ENCODE measurements around the gene OR10A2.

The OR10A2 gene

GRCh38 chr11:6824136-6824823, 38.6 kb upstream of the OR10A2 start:
- Histone ChIP-seq H3K79me2 (ENCODE audit: control insufficient read depth, insufficient read depth, low read length, poor library complexity) (no peaks in the 10 kb centered on the region), H3K4me2 (ENCODE audit: low read length) (no peak overlapping the region), H3K9me3 (ENCODE audit: insufficient read depth, low read depth, low read length) (no peaks in the 10 kb centered on the region), H3K36me3 (ENCODE audit: control insufficient read depth in 1 of 2, insufficient read depth in 2 of 2, low read length in 2 of 2) (no peaks in the 10 kb centered on the region), H3K23ac (ENCODE audit: low read length) (no peak overlapping the region), H2BK5ac (ENCODE audit: low read depth, low read length, poor library complexity) (no peak overlapping the region), H4K12ac (ENCODE audit: low read depth, low read length) (no peak overlapping the region), H3K4me1 (ENCODE audit: control insufficient read depth in 1 of 2, insufficient read depth in 2 of 2, low read length in 2 of 2) (no peaks in the 10 kb centered on the region), H3K9ac (ENCODE audit: low read length) (no peak overlapping the region), H2AK5ac (ENCODE audit: low read length) (no peak overlapping the region), H3K14ac (ENCODE audit: low read length) (no peak overlapping the region), H3K4me3 (ENCODE audit: low read depth, low read length) (no peak overlapping the region), H3K27me3 (ENCODE audit: insufficient read depth, low read length) (no peaks in the 10 kb centered on the region), H4K8ac (ENCODE audit: low read depth, low read length) (no peak overlapping the region), H3K18ac (ENCODE audit: low read length) (no peak overlapping the region), H2AFZ (ENCODE audit: insufficient read depth, low read length, poor library complexity) (no peak overlapping the region), H3K4ac (ENCODE audit: low read depth, low read length) (no peak overlapping the region), H2BK12ac (ENCODE audit: low read length) (no peak overlapping the region), H2BK120ac (ENCODE audit: insufficient read depth, low read length, poor library complexity) (no peak overlapping the region), H3K27ac (ENCODE audit: low read depth, low read length) (no peak overlapping the region), H3K79me1 (ENCODE audit: low read length) (no peaks in the 10 kb centered on the region), H4K91ac (ENCODE audit: low read depth, low read length) (no peak overlapping the region)
- no peak for DNase-seq
- WGBS (ENCODE audit: extremely low coverage, insufficient coverage, insufficient read length), result no CpG with 5 or more reads among the region's 5 CpGs

- Histone ChIP-seq H3K4ac (ENCODE audit: low read depth, low read length) (no peak overlapping the region), H4K8ac (ENCODE audit: low read depth, low read length) (no peak overlapping the region), H2BK5ac (ENCODE audit: low read depth, low read length, poor library complexity) (no peak overlapping the region), H2BK120ac (ENCODE audit: insufficient read depth, low read length, poor library complexity) (no peak overlapping the region), H3K4me3 (ENCODE audit: low read depth, low read length) (no peak overlapping the region), H2AFZ (ENCODE audit: insufficient read depth, low read length, poor library complexity) (no peak overlapping the region), H2AK5ac (ENCODE audit: low read length) (no peak overlapping the region), H3K9me3 (ENCODE audit: insufficient read depth, low read depth, low read length) (no peaks in the 10 kb centered on the region), H3K23ac (ENCODE audit: low read length) (no peak overlapping the region), H2BK12ac (ENCODE audit: low read length) (no peak overlapping the region), H3K79me2 (ENCODE audit: control insufficient read depth, insufficient read depth, low read length, poor library complexity) (no peaks in the 10 kb centered on the region), H3K4me1 (ENCODE audit: control insufficient read depth in 1 of 2, insufficient read depth in 2 of 2, low read length in 2 of 2) (no peaks in the 10 kb centered on the region), H3K9ac (ENCODE audit: low read length) (no peak overlapping the region), H3K27me3 (ENCODE audit: insufficient read depth, low read length) (no peaks in the 10 kb centered on the region), H3K18ac (ENCODE audit: low read length) (no peak overlapping the region), H3K27ac (ENCODE audit: low read depth, low read length) (no peak overlapping the region), H4K91ac (ENCODE audit: low read depth, low read length) (no peak overlapping the region), H4K12ac (ENCODE audit: low read depth, low read length) (no peak overlapping the region), H3K14ac (ENCODE audit: low read length) (no peak overlapping the region), H3K36me3 (ENCODE audit: control insufficient read depth in 1 of 2, insufficient read depth in 2 of 2, low read length in 2 of 2) (no peaks in the 10 kb centered on the region), H3K79me1 (ENCODE audit: low read length) (no peaks in the 10 kb centered on the region), H3K4me2 (ENCODE audit: low read length) (no peak overlapping the region)
- peak in 1 of 2 donors; percentile 9 for DNase-seq
- no CpG with 5 or more reads among the region's 7 CpGs for WGBS (ENCODE audit: extremely low coverage, insufficient coverage, insufficient read length)
These were observed 37.6 kb upstream of the OR10A2 start for GRCh38 chr11:6825231-6825744.

DNA sequence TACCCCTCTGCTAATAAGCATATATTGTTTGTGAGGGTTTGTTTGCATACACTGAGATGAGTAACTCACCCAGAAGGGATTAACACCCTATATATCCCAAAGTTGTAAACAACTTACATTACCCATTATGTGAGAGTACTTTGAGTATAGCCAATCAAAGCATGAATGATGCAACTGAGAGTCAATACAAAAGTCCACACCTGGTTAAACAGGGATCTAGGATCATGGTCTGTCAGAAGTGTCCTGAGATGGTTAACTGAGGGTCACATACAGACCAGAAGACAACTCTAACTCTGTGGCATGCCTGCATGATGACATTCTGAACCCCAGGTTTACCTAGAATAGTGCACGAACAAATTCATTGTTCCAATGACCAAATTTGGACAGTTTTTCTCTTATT, 34.8 kb upstream of the OR10A2 start:
- Histone ChIP-seq H4K8ac (ENCODE audit: low read depth, low read length) (no peak overlapping the region), H3K4ac (ENCODE audit: low read depth, low read length) (no peak overlapping the region), H2AK5ac (ENCODE audit: low read length) (no peak overlapping the region), H3K27ac (ENCODE audit: low read depth, low read length) (no peak overlapping the region), H3K79me2 (ENCODE audit: control insufficient read depth, insufficient read depth, low read length, poor library complexity) (no peaks in the 10 kb centered on the region), H3K9me3 (ENCODE audit: insufficient read depth, low read depth, low read length) (no peaks in the 10 kb centered on the region), H3K79me1 (ENCODE audit: low read length) (no peaks in the 10 kb centered on the region), H4K91ac (ENCODE audit: low read depth, low read length) (no peak overlapping the region), H3K9ac (ENCODE audit: low read length) (no peak overlapping the region), H2BK12ac (ENCODE audit: low read length) (no peak overlapping the region), H3K4me3 (ENCODE audit: low read depth, low read length) (no peak overlapping the region), H3K27me3 (ENCODE audit: insufficient read depth, low read length) (no peaks in the 10 kb centered on the region), H3K23ac (ENCODE audit: low read length) (no peak overlapping the region), H2AFZ (ENCODE audit: insufficient read depth, low read length, poor library complexity) (no peak overlapping the region), H2BK120ac (ENCODE audit: insufficient read depth, low read length, poor library complexity) (no peak overlapping the region), H2BK5ac (ENCODE audit: low read depth, low read length, poor library complexity) (no peak overlapping the region), H3K18ac (ENCODE audit: low read length) (no peak overlapping the region), H3K4me2 (ENCODE audit: low read length) (no peak overlapping the region), H3K4me1 (ENCODE audit: control insufficient read depth in 1 of 2, insufficient read depth in 2 of 2, low read length in 2 of 2) (no peaks in the 10 kb centered on the region), H3K14ac (ENCODE audit: low read length) (no peak overlapping the region), H4K12ac (ENCODE audit: low read depth, low read length) (no peak overlapping the region), H3K36me3 (ENCODE audit: control insufficient read depth in 1 of 2, insufficient read depth in 2 of 2, low read length in 2 of 2) (no peaks in the 10 kb centered on the region)
- no CpG with 5 or more reads among the region's 1 CpG for WGBS (ENCODE audit: extremely low coverage, insufficient coverage, insufficient read length)
- no peak for DNase-seq

GRCh38 chr11:6833356-6833755, 29.5 kb upstream of the OR10A2 start:
- H3K23ac ChIP-seq (ENCODE audit: low read length), result no peak overlapping the region
- no peaks in the 10 kb centered on the region for H3K79me2 ChIP-seq (ENCODE audit: control insufficient read depth, insufficient read depth, low read length, poor library complexity)
- H3K79me1 ChIP-seq (ENCODE audit: low read length), result no peaks in the 10 kb centered on the region
- no peak overlapping the region for H3K18ac ChIP-seq (ENCODE audit: low read length)
- no peaks in the 10 kb centered on the region for H3K36me3 ChIP-seq (ENCODE audit: control insufficient read depth in 1 of 2, insufficient read depth in 2 of 2, low read length in 2 of 2)
- H3K27ac ChIP-seq (ENCODE audit: low read depth, low read length), result no peak overlapping the region
- no peak overlapping the region for H3K4me3 ChIP-seq (ENCODE audit: low read depth, low read length)
- H3K4me1 ChIP-seq (ENCODE audit: control insufficient read depth in 1 of 2, insufficient read depth in 2 of 2, low read length in 2 of 2), result no peaks in the 10 kb centered on the region
- no peak overlapping the region for H4K12ac ChIP-seq (ENCODE audit: low read depth, low read length)
- WGBS (ENCODE audit: extremely low coverage, insufficient coverage, insufficient read length), result no CpG with 5 or more reads among the region's 6 CpGs
- H3K27me3 ChIP-seq (ENCODE audit: insufficient read depth, low read length), result no peaks in the 10 kb centered on the region
- H3K4me2 ChIP-seq (ENCODE audit: low read length), result no peak overlapping the region
- H2BK5ac ChIP-seq (ENCODE audit: low read depth, low read length, poor library complexity), result no peak overlapping the region
- no peak overlapping the region for H2BK120ac ChIP-seq (ENCODE audit: insufficient read depth, low read length, poor library complexity)
- no peak overlapping the region for H3K4ac ChIP-seq (ENCODE audit: low read depth, low read length)
- no peaks in the 10 kb centered on the region for H3K9me3 ChIP-seq (ENCODE audit: insufficient read depth, low read depth, low read length)
- no peak overlapping the region for H2AFZ ChIP-seq (ENCODE audit: insufficient read depth, low read length, poor library complexity)
- no peak overlapping the region for H4K8ac ChIP-seq (ENCODE audit: low read depth, low read length)
- no peak overlapping the region for H3K14ac ChIP-seq (ENCODE audit: low read length)
- no peak overlapping the region for H2BK12ac ChIP-seq (ENCODE audit: low read length)
- no peak for DNase-seq
- no peak overlapping the region for H2AK5ac ChIP-seq (ENCODE audit: low read length)
- no peak overlapping the region for H3K9ac ChIP-seq (ENCODE audit: low read length)
- H4K91ac ChIP-seq (ENCODE audit: low read depth, low read length), result no peak overlapping the region

Measured in trophoblast cell (in vitro differentiated cells and primary cell).